GM12878 (cell line): ENCODE results near the gene PMM2. TPM values are rescaled to one million over a fixed set of nuclear protein-coding genes. Genes with fewer than 3 reads are reported as not detected.

Experiments
- ATAC-seq: fragments of 200-7000 bp; cut with Tn5 transposase; 3 replicates; pipeline ENCODE4 v1.9.1; 2020; ENCODE audit warnings: mild to moderate bottlenecking, moderate library complexity
- BruUV-seq: library from RNA; stranded (reverse); fragments of 400-500 nt; replicated peaks from 2 replicates; lab custom pipeline; 2021; lab: Mats Ljungman, UMichigan
- CTCF ChIA-PET: fragments of 300-600 bp; sonication (Branson Sonifier 250); formaldehyde crosslinking; extraction: SDS; loops from one replicate; lab custom pipeline; 2021; ENCODE audit warnings: inconsistent platforms; lab: Yijun Ruan, JAX
- POLR2A ChIA-PET: fragments of 350-600 bp; formaldehyde crosslinking; extraction: SDS; loops from one replicate; lab custom pipeline; 2021; ENCODE audit warnings: inconsistent platforms; lab: Charles Lee
- RAD21 ChIA-PET: fragments of 300-600 bp; sonication (Branson Sonifier 250); formaldehyde crosslinking; loops from one replicate; lab custom pipeline; 2023; ENCODE audit warnings: antibody characterized with exemption; ENCODE audit not compliant: unreplicated experiment; lab: Charles Lee
- SMC1A ChIA-PET: fragments of 300-600 bp; sonication (Branson Sonifier 250); formaldehyde crosslinking; loops from one replicate; lab custom pipeline; 2023; ENCODE audit not compliant: unreplicated experiment, uncharacterized antibody; lab: Charles Lee
- DNase-seq: peaks from one replicate; pipeline ENCODE4 v3.0.0-alpha.2; 2011; ENCODE audit warnings: low read depth, low spot score
- FAIRE-seq: peaks from 3 replicates; lab custom pipeline; 2011; peaks lifted over from hg19 to GRCh38; lab: Jason Lieb, UNC
- H2AFZ ChIP-seq: 2 replicates; pipeline ENCODE4 v1.6.0; 2011; ENCODE audit warnings: low read depth, low read length, control low read depth; ENCODE audit not compliant: control insufficient read depth
- H3K27ac ChIP-seq: 2 replicates; pipeline ENCODE4 v1.5.1; 2011; ENCODE audit warnings: control low read depth; ENCODE audit not compliant: control insufficient read depth, insufficient read depth
- H3K27me3 ChIP-seq, 2 experiments: replicated peaks in 1 of 2; 2 replicates each; pipeline versions ENCODE4 v1.6.0 to v1.6.1; 2011; ENCODE audit warnings: low read length in 1 of 2; ENCODE audit not compliant: control insufficient read depth in 2 of 2, insufficient read depth in 2 of 2
- H3K36me3 ChIP-seq, 2 experiments: 2 replicates each; pipeline ENCODE4 v1.5.1; 2011; ENCODE audit warnings: low read length in 1 of 2; ENCODE audit not compliant: control insufficient read depth in 2 of 2, insufficient read depth in 2 of 2
- H3K4me1 ChIP-seq: 2 replicates; pipeline ENCODE4 v1.6.1; 2011; ENCODE audit warnings: mild to moderate bottlenecking, low read length, moderate library complexity, mixed read lengths; ENCODE audit not compliant: control insufficient read depth, insufficient read depth
- H3K4me2 ChIP-seq: 2 replicates; pipeline ENCODE4 v1.6.0; 2011; ENCODE audit warnings: control low read depth; ENCODE audit not compliant: control insufficient read depth, insufficient read depth
- H3K4me3 ChIP-seq: fragments of 200-600 bp; sonication (generic); 2 replicates; pipeline ENCODE4 v1.5.1; 2016
- H3K79me2 ChIP-seq: 2 replicates; pipeline ENCODE4 v1.6.0; 2011; ENCODE audit warnings: low read length; ENCODE audit not compliant: control insufficient read depth, insufficient read depth
- H3K9ac ChIP-seq: 2 replicates; pipeline ENCODE4 v1.8.0; 2011; ENCODE audit warnings: low read length, control low read depth, mixed read lengths; ENCODE audit not compliant: control insufficient read depth, insufficient read depth
- H3K9me3 ChIP-seq: replicated peaks from 3 replicates; pipeline ENCODE4 v1.5.1; 2011; ENCODE audit warnings: mild to moderate bottlenecking, low read length; ENCODE audit not compliant: control insufficient read depth, insufficient read depth
- H4K20me1 ChIP-seq: 2 replicates; pipeline ENCODE4 v1.6.0; 2011; ENCODE audit not compliant: control insufficient read depth, insufficient read depth
- BRCA1 ChIP-seq: IDR thresholded peaks from 2 replicates; pipeline ENCODE4 v1.6.1; 2011; ENCODE audit warnings: low read depth, low read length, improper control_type of control experiment
- MTA3 ChIP-seq: IDR thresholded peaks from 2 replicates; pipeline ENCODE4 v1.6.1; 2012; ENCODE audit warnings: low read length, inconsistent platforms, borderline replicate concordance
- PAX8 ChIP-seq: fragments of 450-650 bp; IDR thresholded peaks from 2 replicates; pipeline ENCODE4 v1.6.1; 2017; ENCODE audit warnings: mild to moderate bottlenecking, moderate library complexity
- RB1 ChIP-seq: fragments of 450-650 bp; formaldehyde crosslinking; IDR thresholded peaks from 2 replicates; pipeline ENCODE4 v1.6.1; 2017; ENCODE audit warnings: mild to moderate bottlenecking, borderline replicate concordance
- TCF3 ChIP-seq: IDR thresholded peaks from 2 replicates; pipeline ENCODE4 v1.6.1; 2012; ENCODE audit warnings: low read depth, mild to moderate bottlenecking, low read length, borderline replicate concordance; ENCODE audit not compliant: insufficient read depth
- ZNF24 ChIP-seq: fragments of 450-650 bp; IDR thresholded peaks from 2 replicates; pipeline ENCODE4 v1.6.1; 2017; ENCODE audit warnings: antibody characterized with exemption, mild to moderate bottlenecking
- ZNF622 ChIP-seq: fragments of 450-650 bp; IDR thresholded peaks from 2 replicates; pipeline ENCODE4 v1.6.1; 2017; ENCODE audit warnings: mild to moderate bottlenecking, inconsistent platforms
- WGBS: methylation state at CpG from one replicate; pipeline ENCODE4 v1.1.6; 2016; ENCODE audit warnings: low lambda C conversion rate; ENCODE audit not compliant: insufficient replicate concordance, insufficient coverage; ENCODE audit errors: missing lambda C conversion rate; 5-methylcytosine and 5-hydroxymethylcytosine counted together
- in situ Hi-C: fragments of 300-500 bp; cut with MboI; formaldehyde crosslinking; loops from 9 replicates; pipeline ENCODE4 v1.14.3; 2018; ENCODE audit warnings: mixed read lengths
- intact Hi-C: fragments of 100-400 bp; cut with micrococcal nuclease; formaldehyde crosslinking; loops from one replicate; pipeline ENCODE4 v1.14.2; 2022; ENCODE audit not compliant: unreplicated experiment
- polyA plus RNA-seq, 11 experiments: library from polyadenylated mRNA; depleted of rRNA in 4 of 11; unstranded in 6 of 11; stranded (reverse) in 5 of 11; fragments of >200 nt; fragmentation: Nextera tagmentation in 4 of 11; fragmentation: Illumina TruSeq in 1 of 11; extraction: Ambion mirVana in 4 of 11; extraction: Trizol in 1 of 11; gene quantifications; 1 replicate in 1 of 11; 2 replicates in 10 of 11; pipeline versions ENCODE4 v1.2.1 to v1.2.3, GENCODE V29; 2011 to 2016; ENCODE audit warnings: inconsistent platforms in 2 of 11, missing spikeins in 2 of 11, low read depth in 1 of 11
- total RNA-seq, 4 experiments: library from RNA; depleted of rRNA in 3 of 4; stranded (reverse); fragments of >200 nt in 3 of 4; fragmentation: Illumina TruSeq in 1 of 4; extraction: Trizol in 1 of 4; gene quantifications; 2 replicates each; pipeline versions ENCODE4 v1.2.1 to v1.2.3, GENCODE V29; 2013 to 2021
- TF ChIP-seq, protein P1 (sequence below): IDR thresholded peaks from 2 replicates; pipeline ENCODE4 v1.6.1; 2011; ENCODE audit warnings: low read depth, low read length, improper control_type of control experiment, borderline replicate concordance
- TF ChIP-seq, protein P2 (sequence below): fragments of 450-650 bp; IDR thresholded peaks from 2 replicates; pipeline ENCODE4 v1.6.1; 2016; ENCODE audit warnings: mild to moderate bottlenecking, moderate library complexity, borderline replicate concordance
- TF ChIP-seq, protein P3 (sequence below): fragments of 450-650 bp; IDR thresholded peaks from 2 replicates; pipeline ENCODE4 v1.6.1; 2016; ENCODE audit warnings: mild to moderate bottlenecking

PMM2 gene
- total and polyA plus RNA-seq, 10 of the 15 experiments (the other 5 are each of a cell fraction or from before 2014, with no cell fraction given): 22.6 to 69.4 (median 52.3) TPM

DNA sequence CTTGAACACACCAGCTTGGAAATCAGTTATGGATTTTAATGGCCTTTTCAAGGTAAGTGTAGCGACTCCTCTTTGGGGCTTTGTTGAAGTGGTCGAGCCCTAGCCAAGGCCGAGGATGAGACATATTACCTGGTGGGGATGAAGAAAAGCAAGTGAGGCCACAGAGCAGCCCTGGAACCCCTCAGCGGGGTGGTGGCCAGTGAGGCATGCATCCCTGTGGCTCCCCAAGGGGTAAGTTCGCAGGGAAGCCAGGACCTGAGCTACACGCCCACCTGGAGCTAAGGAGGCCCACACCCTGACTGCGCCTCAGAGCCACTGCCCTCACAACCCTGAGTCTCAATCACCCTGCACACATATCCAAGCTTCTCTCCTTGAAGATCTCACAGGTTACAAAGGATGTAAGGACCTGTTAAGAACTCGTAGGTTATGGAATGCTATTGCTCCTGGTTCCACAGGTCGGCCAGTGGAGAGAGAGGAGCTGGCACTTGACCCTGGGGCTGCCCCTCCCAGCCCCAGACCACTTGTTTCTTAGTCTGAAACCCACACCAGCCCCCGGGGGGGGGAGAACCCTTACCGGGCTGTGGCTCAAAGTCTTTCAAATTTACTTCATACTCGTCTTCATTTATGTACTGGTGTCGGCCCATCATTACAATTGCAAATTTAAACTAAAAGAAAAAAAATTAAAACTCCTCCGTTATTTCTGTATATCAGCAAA, 96.5 kb downstream of the PMM2 start:
- Histone ChIP-seq H3K79me2 (peaks cover 10% of the 10 kb centered on the region), H3K27ac (peak overlapping the region; percentile 95), H3K4me3 (no peak overlapping the region), H4K20me1 (no peaks in the 10 kb centered on the region), H3K36me3 (peaks cover 40 to 52% of the 10 kb centered on the region in 2 experiments), H3K4me2 (peak overlapping the region; percentile 94; the same call in 1 of the 2 replicates), H2AFZ (no peak overlapping the region), H3K9me3 (peaks cover 3% of the 10 kb centered on the region; the same call in 2 of the 3 replicates), H3K9ac (no peak overlapping the region), H3K4me1 (peaks cover 49% of the 10 kb centered on the region), H3K27me3 (no peaks in the 10 kb centered on the region)
- in situ Hi-C loops: no loop called here
- no peak for DNase-seq
- intact Hi-C loops: loop anchor here (5.0 kb wide), 1 partner anchor 97 kb away; the partner anchor contains the start of genes PMM2 and TMEM186
- ATAC-seq: no peak
- SMC1A ChIA-PET: interaction anchor here (0.6 to 3.9 kb wide), 6 partner anchors 34 to 245 kb away, joined by 3 to 16 read pairs (median 4); no protein-coding TSS in a partner anchor
- WGBS: 66% methylated on average over 14 of the region's 14 CpGs
- BruUV-seq: no TSS peak
- POLR2A ChIA-PET: interaction anchor here (0.9 kb wide), 1 partner anchor 68 kb away, joined by 3 read pairs; no protein-coding TSS in a partner anchor
- RAD21 ChIA-PET: interaction anchor here (1.0 to 4.4 kb wide), 5 partner anchors 23 to 240 kb away, joined by 3 to 30 read pairs (median 4); partner anchors contain the start of gene CARHSP1
- CTCF ChIA-PET: interaction anchor here (0.5 to 4.4 kb wide), 6 partner anchors 9 to 241 kb away, joined by 3 to 43 read pairs (median 4); no protein-coding TSS in a partner anchor
- TF ChIP-seq, protein P1, sequence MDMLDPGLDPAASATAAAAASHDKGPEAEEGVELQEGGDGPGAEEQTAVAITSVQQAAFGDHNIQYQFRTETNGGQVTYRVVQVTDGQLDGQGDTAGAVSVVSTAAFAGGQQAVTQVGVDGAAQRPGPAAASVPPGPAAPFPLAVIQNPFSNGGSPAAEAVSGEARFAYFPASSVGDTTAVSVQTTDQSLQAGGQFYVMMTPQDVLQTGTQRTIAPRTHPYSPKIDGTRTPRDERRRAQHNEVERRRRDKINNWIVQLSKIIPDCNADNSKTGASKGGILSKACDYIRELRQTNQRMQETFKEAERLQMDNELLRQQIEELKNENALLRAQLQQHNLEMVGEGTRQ: no peak
- TF ChIP-seq, protein P2, sequence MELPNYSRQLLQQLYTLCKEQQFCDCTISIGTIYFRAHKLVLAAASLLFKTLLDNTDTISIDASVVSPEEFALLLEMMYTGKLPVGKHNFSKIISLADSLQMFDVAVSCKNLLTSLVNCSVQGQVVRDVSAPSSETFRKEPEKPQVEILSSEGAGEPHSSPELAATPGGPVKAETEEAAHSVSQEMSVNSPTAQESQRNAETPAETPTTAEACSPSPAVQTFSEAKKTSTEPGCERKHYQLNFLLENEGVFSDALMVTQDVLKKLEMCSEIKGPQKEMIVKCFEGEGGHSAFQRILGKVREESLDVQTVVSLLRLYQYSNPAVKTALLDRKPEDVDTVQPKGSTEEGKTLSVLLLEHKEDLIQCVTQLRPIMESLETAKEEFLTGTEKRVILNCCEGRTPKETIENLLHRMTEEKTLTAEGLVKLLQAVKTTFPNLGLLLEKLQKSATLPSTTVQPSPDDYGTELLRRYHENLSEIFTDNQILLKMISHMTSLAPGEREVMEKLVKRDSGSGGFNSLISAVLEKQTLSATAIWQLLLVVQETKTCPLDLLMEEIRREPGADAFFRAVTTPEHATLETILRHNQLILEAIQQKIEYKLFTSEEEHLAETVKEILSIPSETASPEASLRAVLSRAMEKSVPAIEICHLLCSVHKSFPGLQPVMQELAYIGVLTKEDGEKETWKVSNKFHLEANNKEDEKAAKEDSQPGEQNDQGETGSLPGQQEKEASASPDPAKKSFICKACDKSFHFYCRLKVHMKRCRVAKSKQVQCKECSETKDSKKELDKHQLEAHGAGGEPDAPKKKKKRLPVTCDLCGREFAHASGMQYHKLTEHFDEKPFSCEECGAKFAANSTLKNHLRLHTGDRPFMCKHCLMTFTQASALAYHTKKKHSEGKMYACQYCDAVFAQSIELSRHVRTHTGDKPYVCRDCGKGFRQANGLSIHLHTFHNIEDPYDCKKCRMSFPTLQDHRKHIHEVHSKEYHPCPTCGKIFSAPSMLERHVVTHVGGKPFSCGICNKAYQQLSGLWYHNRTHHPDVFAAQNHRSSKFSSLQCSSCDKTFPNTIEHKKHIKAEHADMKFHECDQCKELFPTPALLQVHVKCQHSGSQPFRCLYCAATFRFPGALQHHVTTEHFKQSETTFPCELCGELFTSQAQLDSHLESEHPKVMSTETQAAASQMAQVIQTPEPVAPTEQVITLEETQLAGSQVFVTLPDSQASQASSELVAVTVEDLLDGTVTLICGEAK: no peak
- TF ChIP-seq TCF3: no peak
- no peak for TF ChIP-seq RB1
- TF ChIP-seq ZNF622: no peak
- TF ChIP-seq MTA3: no peak
- no peak for TF ChIP-seq BRCA1
- TF ChIP-seq, protein P3, sequence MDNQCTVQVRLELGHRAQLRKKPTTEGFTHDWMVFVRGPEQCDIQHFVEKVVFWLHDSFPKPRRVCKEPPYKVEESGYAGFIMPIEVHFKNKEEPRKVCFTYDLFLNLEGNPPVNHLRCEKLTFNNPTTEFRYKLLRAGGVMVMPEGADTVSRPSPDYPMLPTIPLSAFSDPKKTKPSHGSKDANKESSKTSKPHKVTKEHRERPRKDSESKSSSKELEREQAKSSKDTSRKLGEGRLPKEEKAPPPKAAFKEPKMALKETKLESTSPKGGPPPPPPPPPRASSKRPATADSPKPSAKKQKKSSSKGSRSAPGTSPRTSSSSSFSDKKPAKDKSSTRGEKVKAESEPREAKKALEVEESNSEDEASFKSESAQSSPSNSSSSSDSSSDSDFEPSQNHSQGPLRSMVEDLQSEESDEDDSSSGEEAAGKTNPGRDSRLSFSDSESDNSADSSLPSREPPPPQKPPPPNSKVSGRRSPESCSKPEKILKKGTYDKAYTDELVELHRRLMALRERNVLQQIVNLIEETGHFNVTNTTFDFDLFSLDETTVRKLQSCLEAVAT: no peak
- no peak for TF ChIP-seq PAX8
- no peak for TF ChIP-seq ZNF24
- TF ChIP-seq, all 136 proteins: peak for 0
- FAIRE-seq: no peak
